ENCODE measurements around the gene ITGA8. TPM values are rescaled to one million over a fixed set of nuclear protein-coding genes. Genes with fewer than 3 reads are reported as not detected.

The ITGA8 gene
- total and polyA plus RNA-seq, 7 donors, result 0.46 to 5.7 (median 0.81) TPM

- no peaks in the 10 kb centered on the region for H3K27me3 ChIP-seq
- no peak for TF ChIP-seq POLR2AphosphoS5 (IDR thresholded peaks at IDR 0.05)
- TF ChIP-seq POLR2A (IDR thresholded peaks at IDR 0.05), result no peak
- TF ChIP-seq EP300 (IDR thresholded peaks at IDR 0.05), result no peak
- TF ChIP-seq CTCF (IDR thresholded peaks at IDR 0.05), result no peak
- H3K9me3 ChIP-seq, result no peaks in the 10 kb centered on the region
- H3K36me3 ChIP-seq, result no peaks in the 10 kb centered on the region
- H3K4me3 ChIP-seq, result no peak overlapping the region
- WGBS, 2 donors, result 69 to 78% methylated on average over 4 of the region's 4 CpGs
- DNase-seq, result no peak
- no peaks in the 10 kb centered on the region for H3K4me1 ChIP-seq
- intact Hi-C loops (cut with DNase I), result no loop called here
- H3K27ac ChIP-seq, result no peak overlapping the region
Observed at GRCh38 chr10:15494850-15495506, 224.7 kb downstream of the ITGA8 start.

- Histone ChIP-seq H3K4me1 (no peaks in the 10 kb centered on the region), H3K4me3 (no peak overlapping the region), H3K27ac (no peak overlapping the region), H3K36me3 (no peaks in the 10 kb centered on the region), H3K27me3 (no peaks in the 10 kb centered on the region), H3K9me3 (no peaks in the 10 kb centered on the region)
- intact Hi-C loops (cut with DNase I), result no loop called here
- TF ChIP-seq EP300 (IDR thresholded peaks at IDR 0.05), result no peak
- no peak for TF ChIP-seq POLR2A (IDR thresholded peaks at IDR 0.05)
- TF ChIP-seq POLR2AphosphoS5 (IDR thresholded peaks at IDR 0.05), result no peak
- TF ChIP-seq CTCF (IDR thresholded peaks at IDR 0.05), result no peak
- DNase-seq, result no peak
- whole genome bisulfite sequencing, 2 donors, result 71 to 83% methylated on average over 7 of the region's 7 CpGs
Observed at GRCh38 chr10:15491856-15492642, 227.7 kb downstream of the ITGA8 start.

GRCh38 chr10:15489431-15489830 lies 230.3 kb downstream of the ITGA8 start:
- DNase-seq, result no peak
- peaks cover 0 to 3% (median 0%) of the 10 kb centered on the region in 3 donors for H3K27me3 ChIP-seq
- intact Hi-C loops (cut with DNase I), result no loop called here
- TF ChIP-seq POLR2AphosphoS5 (IDR thresholded peaks at IDR 0.05), result no peak
- no peak for TF ChIP-seq EP300 (IDR thresholded peaks at IDR 0.05)
- no peak for TF ChIP-seq POLR2A (IDR thresholded peaks at IDR 0.05)
- TF ChIP-seq CTCF (IDR thresholded peaks at IDR 0.05), result no peak
- H3K4me1 ChIP-seq, result no peaks in the 10 kb centered on the region
- no peaks in the 10 kb centered on the region for H3K36me3 ChIP-seq
- no peak overlapping the region for H3K4me3 ChIP-seq
- no peak overlapping the region for H3K27ac ChIP-seq
- WGBS, 2 donors, result 91 to 96% methylated on average over 3 of the region's 3 CpGs
- no peaks in the 10 kb centered on the region for H3K9me3 ChIP-seq

- Histone ChIP-seq H3K27me3 (peaks cover 0 to 3% (median 0%) of the 10 kb centered on the region in 3 donors), H3K36me3 (no peaks in the 10 kb centered on the region), H3K4me1 (no peaks in the 10 kb centered on the region), H3K9me3 (no peaks in the 10 kb centered on the region), H3K4me3 (no peak overlapping the region), H3K27ac (no peak overlapping the region)
- no peak for DNase-seq
- TF ChIP-seq POLR2A (IDR thresholded peaks at IDR 0.05) (no peak), CTCF (IDR thresholded peaks at IDR 0.05) (no peak), POLR2AphosphoS5 (IDR thresholded peaks at IDR 0.05) (no peak), EP300 (IDR thresholded peaks at IDR 0.05) (no peak)
- 67 to 70% methylated on average over 4 of the region's 4 CpGs for WGBS, 2 donors
- intact Hi-C loops (cut with DNase I), result no loop called here
Observed at GRCh38 chr10:15487376-15487775, 232.3 kb downstream of the ITGA8 start.
